Measurements from ENCODE around the gene PRR22.

DNA sequence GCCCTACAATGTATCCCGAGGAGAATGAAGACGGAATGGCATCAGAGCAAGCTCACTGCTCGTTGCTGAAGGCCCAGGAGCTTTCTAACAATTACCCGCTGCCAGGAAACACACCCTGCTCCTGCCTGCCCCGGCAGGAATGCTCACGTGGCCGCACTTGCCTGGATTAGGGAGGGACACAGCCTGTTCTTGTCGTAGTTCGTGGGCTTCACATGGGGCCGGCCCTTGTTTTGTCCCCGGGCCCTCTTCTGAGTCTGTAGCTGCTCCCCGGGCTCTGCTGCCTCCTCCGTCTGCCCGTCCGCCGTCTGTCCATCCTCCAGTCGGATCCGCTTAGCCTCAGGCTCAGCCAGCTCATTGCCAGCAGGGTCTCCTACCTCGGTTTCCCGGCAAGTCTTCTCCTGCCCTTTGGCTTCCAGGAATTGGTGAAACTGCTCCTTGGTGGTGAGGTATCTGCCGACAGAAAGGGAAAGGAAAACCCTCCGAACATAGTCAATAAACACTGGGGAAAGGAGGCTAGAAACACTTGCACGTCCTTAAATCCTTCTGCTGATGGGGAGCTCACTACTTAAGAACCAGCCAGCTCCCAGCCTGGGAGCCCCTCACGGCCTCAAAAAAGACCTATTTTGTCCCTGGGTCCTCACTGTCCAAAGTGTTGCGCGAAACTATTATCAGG lies 5.5 kb upstream of the PRR22 start:
- TF ChIP-seq ZC3H11A (IDR thresholded peaks at IDR 0.05; ENCODE audit: low read depth, low read length): no peak
- TF ChIP-seq POLR2AphosphoS5 (IDR thresholded peaks at IDR 0.05; ENCODE audit: control insufficient read depth, insufficient read depth, low read depth, low read length): no peak
- no peak for TF ChIP-seq NR2C2 (CRISPR knock-in tag; IDR thresholded peaks at IDR 0.05)
- TF ChIP-seq NR2C2 (tag; IDR thresholded peaks at IDR 0.05): no peak

Data from K562 (cell line).